Measurements from ENCODE around the gene GNL1.
"Not testable (repeated sequence)": the region's sequence is repeated elsewhere in the genome, so short reads cannot be mapped to it uniquely, and the experiment has no call there.

DNA sequence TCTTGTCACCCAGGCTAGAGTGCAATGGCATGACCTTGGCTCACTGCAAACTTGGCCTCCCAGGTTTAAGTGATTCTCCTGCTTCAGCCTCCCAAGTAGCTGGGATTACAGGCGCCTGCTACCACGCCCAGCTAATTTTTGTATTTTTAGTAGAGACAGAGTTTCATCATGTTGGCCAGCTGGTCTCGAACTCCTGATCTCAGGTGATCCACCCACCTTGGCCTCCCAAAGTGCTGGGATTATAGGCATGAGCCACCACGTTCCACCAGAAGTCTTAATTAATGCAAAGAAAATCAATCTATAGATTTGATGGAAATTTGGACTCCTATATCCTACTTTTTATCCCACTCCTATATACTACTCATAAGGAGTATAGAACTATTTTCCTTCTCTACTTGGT lies 61.2 kb downstream of the GNL1 start:
- TF ChIP-seq, protein P1, sequence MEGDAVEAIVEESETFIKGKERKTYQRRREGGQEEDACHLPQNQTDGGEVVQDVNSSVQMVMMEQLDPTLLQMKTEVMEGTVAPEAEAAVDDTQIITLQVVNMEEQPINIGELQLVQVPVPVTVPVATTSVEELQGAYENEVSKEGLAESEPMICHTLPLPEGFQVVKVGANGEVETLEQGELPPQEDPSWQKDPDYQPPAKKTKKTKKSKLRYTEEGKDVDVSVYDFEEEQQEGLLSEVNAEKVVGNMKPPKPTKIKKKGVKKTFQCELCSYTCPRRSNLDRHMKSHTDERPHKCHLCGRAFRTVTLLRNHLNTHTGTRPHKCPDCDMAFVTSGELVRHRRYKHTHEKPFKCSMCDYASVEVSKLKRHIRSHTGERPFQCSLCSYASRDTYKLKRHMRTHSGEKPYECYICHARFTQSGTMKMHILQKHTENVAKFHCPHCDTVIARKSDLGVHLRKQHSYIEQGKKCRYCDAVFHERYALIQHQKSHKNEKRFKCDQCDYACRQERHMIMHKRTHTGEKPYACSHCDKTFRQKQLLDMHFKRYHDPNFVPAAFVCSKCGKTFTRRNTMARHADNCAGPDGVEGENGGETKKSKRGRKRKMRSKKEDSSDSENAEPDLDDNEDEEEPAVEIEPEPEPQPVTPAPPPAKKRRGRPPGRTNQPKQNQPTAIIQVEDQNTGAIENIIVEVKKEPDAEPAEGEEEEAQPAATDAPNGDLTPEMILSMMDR (IDR thresholded peaks at IDR 0.05) = not testable (repeated sequence)
- not testable (repeated sequence) for TF ChIP-seq POLR2A, EP300 (IDR thresholded peaks at IDR 0.05)

Measured in ovary (tissue), 3 donors.